GM12874 (cell line): ENCODE results near the gene TULP3.

ENCODE experiments used
- TF ChIP-seq, protein P1 (sequence below): IDR thresholded peaks from 2 replicates; pipeline ENCODE4 v1.5.1; 2011; ENCODE audit warnings: low read depth, mild to moderate bottlenecking, control low read depth, low read length, moderate library complexity; ENCODE audit not compliant: insufficient read depth

The TULP3 gene, protein sequence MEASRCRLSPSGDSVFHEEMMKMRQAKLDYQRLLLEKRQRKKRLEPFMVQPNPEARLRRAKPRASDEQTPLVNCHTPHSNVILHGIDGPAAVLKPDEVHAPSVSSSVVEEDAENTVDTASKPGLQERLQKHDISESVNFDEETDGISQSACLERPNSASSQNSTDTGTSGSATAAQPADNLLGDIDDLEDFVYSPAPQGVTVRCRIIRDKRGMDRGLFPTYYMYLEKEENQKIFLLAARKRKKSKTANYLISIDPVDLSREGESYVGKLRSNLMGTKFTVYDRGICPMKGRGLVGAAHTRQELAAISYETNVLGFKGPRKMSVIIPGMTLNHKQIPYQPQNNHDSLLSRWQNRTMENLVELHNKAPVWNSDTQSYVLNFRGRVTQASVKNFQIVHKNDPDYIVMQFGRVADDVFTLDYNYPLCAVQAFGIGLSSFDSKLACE

DNA sequence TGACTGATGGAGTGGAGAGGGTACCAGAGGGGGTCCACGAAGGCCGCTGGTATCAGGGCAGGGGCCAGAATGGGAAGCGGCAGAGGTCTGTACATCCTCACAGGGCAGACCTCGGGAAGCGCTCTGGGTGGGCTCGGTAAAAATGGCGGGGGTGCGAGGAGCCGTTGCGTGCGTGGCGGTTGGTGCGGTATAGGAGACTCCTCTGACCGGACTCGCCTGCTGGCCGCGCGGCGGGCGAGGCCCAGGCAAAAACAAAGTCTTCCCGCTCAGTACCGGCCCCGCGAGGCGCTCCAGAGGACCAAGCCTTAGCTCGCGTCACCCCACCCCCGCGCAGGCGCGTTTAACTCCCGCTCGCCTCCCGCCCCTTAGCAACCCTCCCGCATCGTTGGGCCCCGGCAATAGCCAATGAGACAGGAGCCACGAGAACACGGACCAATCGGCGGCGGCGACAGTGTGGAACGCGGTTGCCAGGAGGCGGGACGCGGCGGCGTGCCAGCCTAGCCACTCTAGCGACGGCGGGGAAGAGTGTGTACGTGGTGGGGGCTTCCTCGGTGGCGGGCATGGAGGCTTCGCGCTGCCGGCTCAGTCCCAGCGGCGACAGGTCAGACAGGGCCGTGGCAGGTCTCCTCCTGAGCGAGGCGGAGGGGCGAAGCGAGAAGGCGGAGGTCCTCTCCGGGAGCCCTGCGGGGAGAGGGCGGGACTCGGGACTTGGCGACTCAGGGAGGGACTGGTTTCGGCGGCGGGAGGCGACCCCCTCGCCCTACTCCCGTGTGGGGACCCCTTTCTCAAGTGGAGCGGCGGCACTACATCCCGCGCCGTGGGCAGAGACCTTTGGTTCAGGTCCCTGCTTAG is at the start of gene TULP3:
TSS of gene TULP3 (plus strand) at position 504 of the 852 bp plus-strand sequence. CDS start at position 561, 57 bp downstream.
- TF ChIP-seq, protein P1, sequence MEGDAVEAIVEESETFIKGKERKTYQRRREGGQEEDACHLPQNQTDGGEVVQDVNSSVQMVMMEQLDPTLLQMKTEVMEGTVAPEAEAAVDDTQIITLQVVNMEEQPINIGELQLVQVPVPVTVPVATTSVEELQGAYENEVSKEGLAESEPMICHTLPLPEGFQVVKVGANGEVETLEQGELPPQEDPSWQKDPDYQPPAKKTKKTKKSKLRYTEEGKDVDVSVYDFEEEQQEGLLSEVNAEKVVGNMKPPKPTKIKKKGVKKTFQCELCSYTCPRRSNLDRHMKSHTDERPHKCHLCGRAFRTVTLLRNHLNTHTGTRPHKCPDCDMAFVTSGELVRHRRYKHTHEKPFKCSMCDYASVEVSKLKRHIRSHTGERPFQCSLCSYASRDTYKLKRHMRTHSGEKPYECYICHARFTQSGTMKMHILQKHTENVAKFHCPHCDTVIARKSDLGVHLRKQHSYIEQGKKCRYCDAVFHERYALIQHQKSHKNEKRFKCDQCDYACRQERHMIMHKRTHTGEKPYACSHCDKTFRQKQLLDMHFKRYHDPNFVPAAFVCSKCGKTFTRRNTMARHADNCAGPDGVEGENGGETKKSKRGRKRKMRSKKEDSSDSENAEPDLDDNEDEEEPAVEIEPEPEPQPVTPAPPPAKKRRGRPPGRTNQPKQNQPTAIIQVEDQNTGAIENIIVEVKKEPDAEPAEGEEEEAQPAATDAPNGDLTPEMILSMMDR = 0 out of 2 replicates have a peak, but pooled peaks have one; percentile 1

DNA sequence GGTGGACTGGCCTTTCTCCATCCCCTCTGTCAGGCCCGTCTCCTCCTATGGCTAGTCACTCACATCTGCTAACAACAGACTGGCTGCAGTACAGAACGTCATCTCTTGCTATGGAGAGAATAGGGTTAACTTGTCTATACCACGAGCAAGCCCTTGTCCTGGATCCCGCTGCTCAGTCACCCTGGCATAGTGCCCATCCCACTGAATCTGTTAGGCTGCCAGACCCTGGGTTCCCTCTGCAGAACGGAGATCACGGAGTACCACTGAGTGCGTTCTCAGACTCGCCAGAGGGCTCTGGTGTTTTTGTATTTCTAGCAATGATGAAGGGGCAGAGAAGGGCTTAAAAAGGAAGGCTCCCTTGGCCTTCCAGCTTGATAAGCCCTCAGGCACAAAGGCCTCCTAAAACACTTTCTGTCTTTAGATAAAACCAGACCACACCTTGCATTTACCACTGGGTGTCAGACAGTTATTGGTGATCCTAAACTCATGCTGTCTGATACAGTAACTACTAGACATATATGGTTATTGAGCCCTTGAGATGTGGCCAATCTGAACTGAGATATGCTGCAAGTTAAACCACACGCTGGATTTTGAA is 49.5 kb upstream of the TULP3 start:
- TF ChIP-seq, protein P1 = no peak

DNA sequence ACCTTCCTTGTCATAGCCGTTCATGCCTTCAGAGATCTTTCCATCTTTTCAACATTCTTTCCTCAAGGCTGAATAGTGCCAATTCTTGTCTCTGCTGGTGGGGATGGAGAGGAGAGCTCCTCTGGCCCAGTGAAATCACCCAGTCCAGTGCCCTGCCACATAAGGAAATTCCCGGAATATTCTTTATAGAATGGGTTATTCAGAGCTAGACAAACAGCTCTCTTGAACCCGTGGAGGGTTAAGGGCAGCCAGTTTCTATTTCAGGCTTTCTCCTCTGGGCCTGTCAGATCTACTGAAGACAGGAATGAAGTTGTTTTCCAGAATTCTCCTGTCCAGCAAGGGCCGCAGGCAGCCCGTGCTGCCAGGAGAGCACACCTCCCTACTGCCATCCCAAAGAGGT is 47.7 kb upstream of the TULP3 start:
- TF ChIP-seq, protein P1 = no peak

DNA sequence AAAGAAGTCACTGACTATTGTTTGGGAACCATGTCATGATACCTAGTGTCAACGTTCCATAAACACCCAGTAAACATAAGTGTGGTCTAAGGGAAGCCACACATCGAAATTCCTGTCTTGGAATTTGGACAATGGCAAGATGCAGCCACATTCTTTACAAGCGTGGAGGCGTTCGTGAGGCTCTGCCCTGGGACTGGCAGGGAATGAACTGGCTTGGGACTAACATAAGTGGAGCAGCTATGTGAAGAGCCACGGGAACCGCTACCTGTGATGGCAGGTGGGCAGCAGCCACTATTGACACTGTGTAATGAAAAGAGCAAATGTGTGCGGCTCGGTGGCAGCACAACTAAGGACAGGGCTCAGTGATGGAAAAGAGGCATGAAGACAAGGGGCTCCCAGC is 45.9 kb upstream of the TULP3 start:
- TF ChIP-seq, protein P1 = no peak

DNA sequence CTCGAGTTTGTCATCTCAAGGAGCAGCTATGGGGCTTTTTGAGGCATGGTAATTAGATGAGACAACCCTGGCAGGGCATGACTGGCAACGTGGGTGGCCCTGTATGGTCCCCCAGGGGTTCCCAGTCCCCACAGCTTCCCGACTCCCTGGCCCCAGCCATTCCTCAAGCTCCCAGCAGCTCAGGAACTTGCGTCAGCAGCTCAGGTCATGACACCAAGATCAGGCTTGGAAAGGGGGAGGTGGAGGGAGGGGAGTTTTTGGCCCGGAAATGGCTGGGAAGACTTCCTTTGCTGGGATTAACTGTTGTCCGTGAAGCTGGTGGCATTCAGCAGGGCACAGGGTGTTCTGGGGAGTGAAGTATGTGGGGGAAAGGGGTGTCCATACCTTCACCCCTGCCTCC is 45.4 kb upstream of the TULP3 start:
- TF ChIP-seq, protein P1 = no peak

DNA sequence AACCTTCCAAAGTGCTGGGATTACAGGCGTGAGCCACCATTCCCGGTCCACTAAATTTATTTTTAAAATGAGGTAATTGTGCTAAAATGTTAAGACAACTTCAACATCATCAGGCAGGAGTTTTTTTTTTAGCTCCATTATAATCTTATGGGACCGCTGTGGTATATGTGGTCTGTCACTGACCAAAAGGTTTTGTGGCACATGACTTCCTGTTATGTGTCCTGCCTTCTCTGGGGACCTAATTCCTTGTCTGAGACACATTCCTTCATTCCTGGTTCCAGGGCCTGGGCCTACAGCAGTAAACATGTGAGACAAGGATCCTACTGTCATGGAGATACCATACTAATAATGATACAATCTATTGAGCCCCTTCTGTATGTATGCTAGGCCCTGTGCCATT is 38.8 kb upstream of the TULP3 start:
- TF ChIP-seq, protein P1 = no peak

DNA sequence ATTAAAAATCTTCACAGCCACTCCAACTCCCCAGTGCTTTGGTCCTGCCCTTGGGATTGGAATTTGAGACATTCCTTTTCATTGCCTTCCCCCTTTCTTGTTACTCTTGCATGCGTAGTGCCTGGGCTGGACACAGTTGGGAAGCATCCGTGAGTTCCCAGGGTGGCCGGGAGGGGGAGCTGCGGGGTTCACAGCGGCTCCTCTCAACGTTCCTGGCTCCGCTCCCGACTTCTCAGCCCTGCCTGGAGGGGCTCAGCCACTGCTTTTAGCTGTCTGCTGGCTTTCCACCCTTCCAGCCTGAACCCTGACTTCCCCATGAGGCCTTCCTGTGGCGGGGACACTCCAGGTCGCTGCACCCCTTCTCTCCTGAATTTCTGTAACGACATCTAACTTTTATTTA is 37.1 kb upstream of the TULP3 start:
- TF ChIP-seq, protein P1 = peak; percentile 88
